Osteoblast (primary cell): ENCODE measurements around the gene AGPS. TPM values are rescaled to one million over a fixed set of nuclear protein-coding genes. Genes with fewer than 3 reads are reported as not detected.

Source experiments
- DNase-seq: peaks from one replicate; pipeline ENCODE4 v3.0.0; 2011; ENCODE audit warnings: low spot score, mixed read lengths; ENCODE audit not compliant: insufficient read length; ENCODE audit errors: missing footprints
- H2AFZ ChIP-seq: 2 replicates; pipeline ENCODE4 v1.6.0; 2011; ENCODE audit warnings: mild to moderate bottlenecking, low read length
- H3K27ac ChIP-seq: 2 replicates; pipeline ENCODE4 v1.5.1; 2011; ENCODE audit warnings: mild to moderate bottlenecking, low read depth, low read length, moderate library complexity
- H3K27me3 ChIP-seq: 2 replicates; pipeline ENCODE4 v1.6.0; 2012; ENCODE audit warnings: mild to moderate bottlenecking, control low read depth, inconsistent platforms, low read length, moderate library complexity; ENCODE audit not compliant: insufficient read depth
- H3K36me3 ChIP-seq: 2 replicates; pipeline ENCODE4 v1.5.1; 2011; ENCODE audit warnings: mild to moderate bottlenecking, low read length, control low read depth, moderate library complexity; ENCODE audit not compliant: insufficient read depth
- H3K4me1 ChIP-seq: 2 replicates; pipeline ENCODE4 v1.5.1; 2011; ENCODE audit warnings: mild to moderate bottlenecking, low read length, control low read depth, moderate library complexity; ENCODE audit not compliant: insufficient read depth
- H3K4me2 ChIP-seq: 2 replicates; pipeline ENCODE4 v1.6.0; 2011; ENCODE audit warnings: mild to moderate bottlenecking, low read length; ENCODE audit not compliant: insufficient read depth
- H3K4me3 ChIP-seq: fragments of 200-600 bp; sonication (generic); 3 replicates; pipeline ENCODE4 v1.5.1; 2012; ENCODE audit warnings: mild to moderate bottlenecking, low read length, inconsistent platforms; ENCODE audit not compliant: insufficient read depth
- H3K79me2 ChIP-seq: 2 replicates; pipeline ENCODE4 v1.6.0; 2012; ENCODE audit warnings: mild to moderate bottlenecking, low read length, control low read depth, inconsistent platforms; ENCODE audit not compliant: insufficient read depth
- H3K9me3 ChIP-seq: 2 replicates; pipeline ENCODE4 v1.5.1; 2011; ENCODE audit warnings: low read depth, low read length, control low read depth
- H4K20me1 ChIP-seq: 2 replicates; pipeline ENCODE4 v1.6.0; 2012; ENCODE audit warnings: mild to moderate bottlenecking, low read length, control low read depth; ENCODE audit not compliant: insufficient read depth
- total RNA-seq: library from RNA; depleted of rRNA; stranded (reverse); fragments of >200 nt; gene quantifications from 2 replicates; pipeline ENCODE4 v1.2.3, GENCODE V29; 2012
- TF ChIP-seq, protein P1 (sequence below): IDR thresholded peaks from 2 replicates; pipeline ENCODE4 v1.5.1; 2011; ENCODE audit warnings: mild to moderate bottlenecking, low read depth, low read length, moderate library complexity; ENCODE audit errors: extremely low read depth

AGPS gene
- total RNA-seq, 1 donor, result 34.0 TPM

- Histone ChIP-seq H3K9me3 (no peaks in the 10 kb centered on the region), H3K27ac (no peak overlapping the region), H3K4me3 (no peak overlapping the region), H3K4me2 (no peak overlapping the region), H4K20me1 (no peaks in the 10 kb centered on the region), H3K27me3 (no peaks in the 10 kb centered on the region), H3K4me1 (no peaks in the 10 kb centered on the region), H2AFZ (no peak overlapping the region), H3K36me3 (no peaks in the 10 kb centered on the region), H3K79me2 (no peaks in the 10 kb centered on the region)
- DNase-seq, result no peak
- TF ChIP-seq, protein P1, sequence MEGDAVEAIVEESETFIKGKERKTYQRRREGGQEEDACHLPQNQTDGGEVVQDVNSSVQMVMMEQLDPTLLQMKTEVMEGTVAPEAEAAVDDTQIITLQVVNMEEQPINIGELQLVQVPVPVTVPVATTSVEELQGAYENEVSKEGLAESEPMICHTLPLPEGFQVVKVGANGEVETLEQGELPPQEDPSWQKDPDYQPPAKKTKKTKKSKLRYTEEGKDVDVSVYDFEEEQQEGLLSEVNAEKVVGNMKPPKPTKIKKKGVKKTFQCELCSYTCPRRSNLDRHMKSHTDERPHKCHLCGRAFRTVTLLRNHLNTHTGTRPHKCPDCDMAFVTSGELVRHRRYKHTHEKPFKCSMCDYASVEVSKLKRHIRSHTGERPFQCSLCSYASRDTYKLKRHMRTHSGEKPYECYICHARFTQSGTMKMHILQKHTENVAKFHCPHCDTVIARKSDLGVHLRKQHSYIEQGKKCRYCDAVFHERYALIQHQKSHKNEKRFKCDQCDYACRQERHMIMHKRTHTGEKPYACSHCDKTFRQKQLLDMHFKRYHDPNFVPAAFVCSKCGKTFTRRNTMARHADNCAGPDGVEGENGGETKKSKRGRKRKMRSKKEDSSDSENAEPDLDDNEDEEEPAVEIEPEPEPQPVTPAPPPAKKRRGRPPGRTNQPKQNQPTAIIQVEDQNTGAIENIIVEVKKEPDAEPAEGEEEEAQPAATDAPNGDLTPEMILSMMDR, result no peak
Measured at GRCh38 chr2:177379354-177379753, 13.2 kb upstream of the AGPS start.

GRCh38 chr2:177380181-177380580 is 12.4 kb upstream of the AGPS start:
- no peaks in the 10 kb centered on the region for H3K4me1 ChIP-seq
- H3K9me3 ChIP-seq, result no peaks in the 10 kb centered on the region

GRCh38 chr2:177383935-177384334 is 8.6 kb upstream of the AGPS start:
- TF ChIP-seq, protein P1, result no peak
- no peak overlapping the region for H2AFZ ChIP-seq
- H3K79me2 ChIP-seq, result peaks cover 2% of the 10 kb centered on the region
- H3K4me1 ChIP-seq, result no peaks in the 10 kb centered on the region
- DNase-seq, result no peak
- no peaks in the 10 kb centered on the region for H3K27me3 ChIP-seq
- no peaks in the 10 kb centered on the region for H3K36me3 ChIP-seq
- no peaks in the 10 kb centered on the region for H3K9me3 ChIP-seq
- H3K4me3 ChIP-seq, result no peak overlapping the region
- H3K4me2 ChIP-seq, result no peak overlapping the region
- no peaks in the 10 kb centered on the region for H4K20me1 ChIP-seq
- H3K27ac ChIP-seq, result no peak overlapping the region

More at GRCh38 chr2:177380181-177380580, 12.4 kb upstream of the AGPS start:
- no peak overlapping the region for H3K4me3 ChIP-seq
- no peak overlapping the region for H2AFZ ChIP-seq
- no peak for DNase-seq
- H3K27ac ChIP-seq, result no peak overlapping the region
- no peaks in the 10 kb centered on the region for H3K36me3 ChIP-seq
- H3K4me2 ChIP-seq, result no peak overlapping the region
- TF ChIP-seq, protein P1, result no peak
- H3K79me2 ChIP-seq, result no peaks in the 10 kb centered on the region
- no peaks in the 10 kb centered on the region for H4K20me1 ChIP-seq
- H3K27me3 ChIP-seq, result no peaks in the 10 kb centered on the region

DNA sequence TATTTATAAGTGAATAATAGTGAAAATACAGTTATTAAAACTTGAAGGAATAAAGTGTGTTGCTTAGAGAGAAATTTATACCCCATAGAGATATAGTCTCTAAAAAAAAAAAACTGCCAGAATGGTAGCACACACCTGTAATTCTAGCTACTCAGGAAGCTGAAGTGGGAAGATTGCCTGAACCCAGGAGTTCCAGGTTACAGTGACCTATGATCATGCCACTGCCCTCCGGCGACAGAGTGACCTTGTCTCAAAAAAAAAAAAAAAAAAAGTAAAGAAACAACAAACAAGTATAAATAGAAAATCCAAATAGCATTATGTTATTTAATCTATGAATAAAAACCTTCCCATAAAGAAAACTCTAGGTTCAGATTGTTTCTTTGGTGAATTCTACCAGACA is 7.4 kb upstream of the AGPS start:
- DNase-seq, result no peak
- TF ChIP-seq, protein P1, result no peak

More for the DNA sequence above, 7.4 kb upstream of the AGPS start:
- no peak overlapping the region for H3K27ac ChIP-seq
- H3K27me3 ChIP-seq, result no peaks in the 10 kb centered on the region
- no peaks in the 10 kb centered on the region for H4K20me1 ChIP-seq
- no peak overlapping the region for H2AFZ ChIP-seq
- peaks cover 2% of the 10 kb centered on the region for H3K79me2 ChIP-seq
- H3K4me2 ChIP-seq, result no peak overlapping the region
- H3K4me3 ChIP-seq, result no peak overlapping the region
- H3K9me3 ChIP-seq, result no peaks in the 10 kb centered on the region
- no peaks in the 10 kb centered on the region for H3K4me1 ChIP-seq
- H3K36me3 ChIP-seq, result no peaks in the 10 kb centered on the region
